Measurements from ENCODE around the gene ANLN.
"Not testable (repeated sequence)": the region's sequence is repeated elsewhere in the genome, so short reads cannot be mapped to it uniquely, and the experiment has no call there.

ANLN gene

GRCh38 chr7:36472141-36472729, 82.6 kb downstream of the ANLN start:
- DNase-seq: no peak

GRCh38 chr7:36473454-36474282, 84.0 kb downstream of the ANLN start:
- no peak for DNase-seq

GRCh38 chr7:36474283-36475010, 84.8 kb downstream of the ANLN start:
- DNase-seq: no peak

- no peak for DNase-seq
These were observed 85.3 kb downstream of the ANLN start for GRCh38 chr7:36475011-36475342.

GRCh38 chr7:36475381-36475780, 85.7 kb downstream of the ANLN start:
- DNase-seq: no peak

GRCh38 chr7:36478745-36479144, 89.1 kb downstream of the ANLN start:
- DNase-seq: no peak

- DNase-seq: not testable (repeated sequence)
These were observed 94.2 kb downstream of the ANLN start for GRCh38 chr7:36483853-36484252.

GRCh38 chr7:36484265-36484664, 94.6 kb downstream of the ANLN start:
- DNase-seq: no peak

GRCh38 chr7:36486336-36486735, 96.7 kb downstream of the ANLN start:
- no peak for DNase-seq

GRCh38 chr7:36487756-36488336, 98.2 kb downstream of the ANLN start:
- DNase-seq: peak; percentile 49

- not testable (repeated sequence) for DNase-seq
These were observed 99.0 kb downstream of the ANLN start for GRCh38 chr7:36488672-36489071.

- no peak for DNase-seq
These were observed 100.8 kb downstream of the ANLN start for GRCh38 chr7:36490419-36490830.

GRCh38 chr7:36491317-36491716, 101.7 kb downstream of the ANLN start:
- no peak for DNase-seq

GRCh38 chr7:36496576-36496975, 106.9 kb downstream of the ANLN start:
- DNase-seq: no peak

- DNase-seq: not testable (repeated sequence)
These were observed 107.5 kb downstream of the ANLN start for GRCh38 chr7:36497176-36497575.

GRCh38 chr7:36497775-36498174, 108.1 kb downstream of the ANLN start:
- DNase-seq: no peak
